Measurements from ENCODE around the gene RTN1. TPM values are rescaled to one million over a fixed set of nuclear protein-coding genes. Genes with fewer than 3 reads are reported as not detected.

The RTN1 gene
- total RNA-seq, 1 donor from 2014 or later, result 18.0 TPM

DNA sequence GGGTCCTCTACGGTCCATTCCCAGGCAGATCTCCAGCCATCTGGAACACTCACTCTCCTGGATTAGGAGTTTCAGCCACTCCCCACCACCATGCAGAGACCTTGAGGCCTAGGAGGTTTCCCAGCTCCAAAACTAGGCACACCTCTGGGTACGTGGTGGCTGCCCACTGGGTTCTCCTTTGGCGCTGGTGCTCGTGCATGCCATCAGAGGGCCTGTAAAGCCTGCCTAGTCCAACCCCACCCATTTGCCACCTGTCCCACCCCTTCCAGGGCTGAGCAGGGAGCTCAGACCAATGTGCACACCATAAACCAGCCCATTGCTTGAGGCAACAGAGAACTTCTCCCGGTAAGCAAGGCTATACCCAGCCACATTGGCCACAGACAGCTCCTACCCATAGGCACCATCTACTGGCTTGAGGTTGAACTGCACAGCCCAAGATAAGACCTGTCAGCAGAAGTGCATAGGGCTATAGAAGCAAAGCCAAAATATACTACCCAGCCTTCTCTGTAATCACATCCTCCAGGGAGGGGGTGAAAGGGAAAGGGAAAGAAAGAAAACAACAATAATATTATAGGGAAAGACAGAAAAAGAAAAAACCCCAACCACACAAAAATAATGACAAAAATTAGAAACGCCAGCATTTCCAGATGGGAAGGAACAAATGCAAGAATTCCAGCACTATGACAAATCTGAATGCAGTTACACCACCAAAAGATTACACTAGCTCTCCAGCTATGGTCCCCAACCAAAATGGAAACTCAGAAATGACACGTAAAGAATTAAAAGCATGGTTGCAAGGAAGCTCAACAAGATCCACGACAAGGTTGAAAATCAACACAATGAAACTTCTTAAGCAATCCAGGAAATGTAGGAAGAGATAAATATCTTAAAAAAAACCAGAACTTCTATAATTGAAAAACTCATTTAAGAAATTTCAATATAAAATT is 182.1 kb downstream of the RTN1 start:
- no peak overlapping the region for H3K27ac Mint-ChIP-seq (ENCODE audit: unreplicated experiment)
- peak; percentile 65 for TF ChIP-seq CTCF (conservative IDR thresholded peaks at IDR 0.05)
- peak; percentile 45 for DNase-seq (ENCODE audit: low read depth, low spot score)
- peaks cover 3% of the 10 kb centered on the region for H3K4me1 Mint-ChIP-seq
- no peak overlapping the region for H3K4me3 Mint-ChIP-seq
- no peaks in the 10 kb centered on the region for H3K36me3 Mint-ChIP-seq (ENCODE audit: low read depth)
- peaks cover 8% of the 10 kb centered on the region for H3K9me3 Mint-ChIP-seq
- H3K27me3 Mint-ChIP-seq (ENCODE audit: low read depth), result peaks cover 3% of the 10 kb centered on the region

DNA sequence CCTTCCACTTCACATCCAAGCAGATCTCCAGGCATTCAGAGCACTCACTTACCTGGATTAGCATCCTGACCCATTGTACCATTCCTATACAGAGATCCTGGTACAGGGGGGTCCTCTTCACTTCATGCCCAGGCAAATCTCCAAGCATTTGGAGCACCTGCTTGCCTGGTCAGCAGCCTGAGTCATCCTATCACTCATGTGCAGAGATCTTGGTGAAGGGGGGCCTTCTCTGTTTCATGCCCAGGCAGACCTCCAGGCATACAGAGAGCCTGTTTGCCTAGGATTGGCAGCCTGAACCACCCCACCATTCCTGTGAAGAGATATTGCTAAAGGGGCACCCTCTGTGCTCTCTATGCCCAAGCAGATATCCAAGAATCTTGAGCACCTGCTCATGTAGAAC is 182.9 kb downstream of the RTN1 start:
- Mint-ChIP-seq H3K27me3 (ENCODE audit: low read depth) (peaks cover 3% of the 10 kb centered on the region), H3K36me3 (ENCODE audit: low read depth) (no peaks in the 10 kb centered on the region), H3K4me3 (no peak overlapping the region)

DNA sequence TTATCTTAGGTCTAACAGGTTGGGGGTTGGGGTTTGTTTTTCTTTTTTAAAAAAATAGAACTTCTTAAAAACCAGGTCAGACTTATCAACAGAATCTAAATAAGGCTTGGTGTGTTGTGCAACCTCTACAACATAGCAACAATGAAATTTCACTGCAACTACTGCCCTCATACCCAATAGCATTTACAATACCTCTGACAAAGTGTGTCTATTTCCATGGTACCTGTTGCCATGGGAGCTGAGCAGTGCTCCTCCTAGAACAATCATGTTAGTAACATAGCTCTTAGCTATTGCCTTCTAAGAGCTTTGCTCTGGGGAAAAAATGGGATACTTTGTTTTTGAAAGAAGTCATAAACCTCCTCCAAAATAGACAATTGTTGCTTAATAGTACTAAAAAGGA is 190.7 kb downstream of the RTN1 start:
- no peaks in the 10 kb centered on the region for H3K27me3 Mint-ChIP-seq (ENCODE audit: low read depth)
- H3K4me1 Mint-ChIP-seq, result peaks cover 14% of the 10 kb centered on the region
- H3K27ac Mint-ChIP-seq (ENCODE audit: unreplicated experiment), result no peak overlapping the region
- DNase-seq (ENCODE audit: low read depth, low spot score), result no peak
- H3K9me3 Mint-ChIP-seq, result no peaks in the 10 kb centered on the region
- no peaks in the 10 kb centered on the region for H3K36me3 Mint-ChIP-seq (ENCODE audit: low read depth)
- H3K4me3 Mint-ChIP-seq, result no peak overlapping the region
- TF ChIP-seq CTCF (conservative IDR thresholded peaks at IDR 0.05), result no peak

More for the DNA sequence above, 182.9 kb downstream of the RTN1 start:
- Mint-ChIP-seq H3K9me3 (peaks cover 8% of the 10 kb centered on the region), H3K4me1 (peaks cover 5% of the 10 kb centered on the region), H3K27ac (ENCODE audit: unreplicated experiment) (no peak overlapping the region)
- TF ChIP-seq CTCF (conservative IDR thresholded peaks at IDR 0.05), result no peak
- DNase-seq (ENCODE audit: low read depth, low spot score), result no peak

DNA sequence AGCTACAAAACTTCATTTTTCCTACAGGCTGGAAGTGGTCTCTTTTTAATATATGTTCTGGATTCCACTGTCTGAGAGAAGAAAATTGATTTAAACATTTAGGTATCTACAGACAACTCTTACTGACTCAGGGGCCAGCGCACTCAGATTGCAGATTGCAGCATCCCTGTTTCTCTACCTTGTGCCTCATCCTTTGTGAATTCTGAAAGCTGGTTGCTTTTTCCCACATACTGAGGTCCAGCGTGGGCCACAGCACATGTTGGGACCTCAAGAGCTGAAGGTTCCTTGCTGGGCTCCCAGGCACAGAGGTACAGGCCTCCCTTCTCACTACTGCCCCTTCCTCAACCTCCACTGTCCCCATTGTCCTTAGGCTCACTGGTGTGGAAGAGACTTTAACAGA is 192.2 kb downstream of the RTN1 start:
- no peak for TF ChIP-seq CTCF (conservative IDR thresholded peaks at IDR 0.05)

GRCh38 chr14:59677771-59678231 is 192.8 kb downstream of the RTN1 start:
- H3K27me3 Mint-ChIP-seq (ENCODE audit: low read depth), result no peaks in the 10 kb centered on the region
- H3K27ac Mint-ChIP-seq (ENCODE audit: unreplicated experiment), result no peak overlapping the region
- DNase-seq (ENCODE audit: low read depth, low spot score), result no peak
- no peaks in the 10 kb centered on the region for H3K9me3 Mint-ChIP-seq
- no peak for TF ChIP-seq CTCF (conservative IDR thresholded peaks at IDR 0.05)
- peaks cover 9% of the 10 kb centered on the region for H3K4me1 Mint-ChIP-seq
- no peaks in the 10 kb centered on the region for H3K36me3 Mint-ChIP-seq (ENCODE audit: low read depth)
- no peak overlapping the region for H3K4me3 Mint-ChIP-seq

More for the DNA sequence above, 192.2 kb downstream of the RTN1 start:
- no peak for DNase-seq (ENCODE audit: low read depth, low spot score)
- Mint-ChIP-seq H3K36me3 (ENCODE audit: low read depth) (no peaks in the 10 kb centered on the region), H3K9me3 (no peaks in the 10 kb centered on the region), H3K27ac (ENCODE audit: unreplicated experiment) (no peak overlapping the region), H3K4me3 (no peak overlapping the region), H3K27me3 (ENCODE audit: low read depth) (no peaks in the 10 kb centered on the region), H3K4me1 (peaks cover 9% of the 10 kb centered on the region)
